ENCODE data around the gene SASH3. TPM values are rescaled to one million over a fixed set of nuclear protein-coding genes. Genes with fewer than 3 reads are reported as not detected.
A peak's percentile ranks its signal among the peaks of the same experiment; 100 is the strongest.

SASH3 gene
- total RNA-seq, 1 donor from 2014 or later, result not detected

GRCh38 chrX:129830494-129830893 lies 50.7 kb downstream of the SASH3 start:
- FAIRE-seq, result peak; percentile 76
- H3K4me3 Mint-ChIP-seq (ENCODE audit: unreplicated experiment), result no peak overlapping the region
- no peaks in the 10 kb centered on the region for H3K27me3 Mint-ChIP-seq (ENCODE audit: low read depth, unreplicated experiment)
- no peak for DNase-seq (ENCODE audit: low read depth)
- Histone ChIP-seq H3K27ac (ENCODE audit: low read depth, low read length) (no peak overlapping the region), H3K9ac (ENCODE audit: low read length) (no peak overlapping the region), H3K79me2 (ENCODE audit: insufficient read depth, low read length) (peaks cover 11% of the 10 kb centered on the region), H3K4me2 (ENCODE audit: low read length) (no peak overlapping the region), H3K4me3 (ENCODE audit: insufficient read depth, low read depth, low read length) (no peak overlapping the region), H2AFZ (ENCODE audit: low read depth, low read length) (no peak overlapping the region), H3K9me3 (ENCODE audit: insufficient read depth, low read depth, low read length) (no peaks in the 10 kb centered on the region), H4K20me1 (ENCODE audit: insufficient read depth, low read length) (peaks cover 49% of the 10 kb centered on the region), H3K27me3 (ENCODE audit: insufficient read depth, low read length) (no peaks in the 10 kb centered on the region), H3K4me1 (ENCODE audit: insufficient read depth, low read length) (peaks cover 2% of the 10 kb centered on the region), H3K36me3 (ENCODE audit: insufficient read depth, low read length) (no peaks in the 10 kb centered on the region)
- peaks cover 25% of the 10 kb centered on the region for H3K4me1 Mint-ChIP-seq (ENCODE audit: low read depth, unreplicated experiment)
- H3K9me3 Mint-ChIP-seq (ENCODE audit: unreplicated experiment), result no peaks in the 10 kb centered on the region
- H3K36me3 Mint-ChIP-seq (ENCODE audit: low read depth, unreplicated experiment), result peaks cover 9% of the 10 kb centered on the region
- TF ChIP-seq EZH2 (IDR thresholded peaks at IDR 0.05; ENCODE audit: insufficient read depth, low read length), result no peak
- TF ChIP-seq CTCF (IDR thresholded peaks at IDR 0.05; ENCODE audit: insufficient read depth, low read depth, low read length), result no peak
- no peak overlapping the region for H3K27ac Mint-ChIP-seq (ENCODE audit: unreplicated experiment)

GRCh38 chrX:129831091-129831885 lies 51.5 kb downstream of the SASH3 start:
- no peaks in the 10 kb centered on the region for H3K36me3 ChIP-seq (ENCODE audit: insufficient read depth, low read length)
- no peaks in the 10 kb centered on the region for H3K9me3 ChIP-seq (ENCODE audit: insufficient read depth, low read depth, low read length)
- H3K36me3 Mint-ChIP-seq (ENCODE audit: low read depth, unreplicated experiment), result peaks cover 9% of the 10 kb centered on the region
- no peak for FAIRE-seq
- peaks cover 2% of the 10 kb centered on the region for H3K4me1 ChIP-seq (ENCODE audit: insufficient read depth, low read length)
- no peaks in the 10 kb centered on the region for H3K27me3 Mint-ChIP-seq (ENCODE audit: low read depth, unreplicated experiment)
- TF ChIP-seq EZH2 (IDR thresholded peaks at IDR 0.05; ENCODE audit: insufficient read depth, low read length), result no peak
- TF ChIP-seq CTCF (IDR thresholded peaks at IDR 0.05; ENCODE audit: insufficient read depth, low read depth, low read length), result no peak
- no peak overlapping the region for H3K4me2 ChIP-seq (ENCODE audit: low read length)
- H3K27me3 ChIP-seq (ENCODE audit: insufficient read depth, low read length), result no peaks in the 10 kb centered on the region
- DNase-seq (ENCODE audit: low read depth), result no peak
- peaks cover 52% of the 10 kb centered on the region for H4K20me1 ChIP-seq (ENCODE audit: insufficient read depth, low read length)
- H3K4me3 ChIP-seq (ENCODE audit: insufficient read depth, low read depth, low read length), result no peak overlapping the region
- H3K79me2 ChIP-seq (ENCODE audit: insufficient read depth, low read length), result peaks cover 11% of the 10 kb centered on the region
- no peaks in the 10 kb centered on the region for H3K9me3 Mint-ChIP-seq (ENCODE audit: unreplicated experiment)
- H3K27ac ChIP-seq (ENCODE audit: low read depth, low read length), result no peak overlapping the region
- no peak overlapping the region for H3K4me3 Mint-ChIP-seq (ENCODE audit: unreplicated experiment)
- H3K27ac Mint-ChIP-seq (ENCODE audit: unreplicated experiment), result no peak overlapping the region
- no peak overlapping the region for H3K9ac ChIP-seq (ENCODE audit: low read length)
- H3K4me1 Mint-ChIP-seq (ENCODE audit: low read depth, unreplicated experiment), result peaks cover 25% of the 10 kb centered on the region
- no peak overlapping the region for H2AFZ ChIP-seq (ENCODE audit: low read depth, low read length)
